CD4-positive, alpha-beta T cell (primary cell): Measurements from ENCODE around the gene PDE9A. TPM values are rescaled to one million over a fixed set of nuclear protein-coding genes. Genes with fewer than 3 reads are reported as not detected.

Source experiments
- ATAC-seq: fragments of 200-7000 bp; cut with Tn5 transposase; one replicate; pipeline ENCODE4 v1.10.0; 2022; ENCODE audit warnings: mild to moderate bottlenecking; ENCODE audit not compliant: poor library complexity
- CTCF ChIA-PET: fragments of 350-600 bp; sonication (Branson Sonifier 250); formaldehyde crosslinking; loops from one replicate; lab custom pipeline; 2021; ENCODE audit warnings: antibody characterized with exemption, inconsistent platforms; lab: Charles Lee
- POLR2A ChIA-PET: fragments of 350-600 bp; sonication (Branson Sonifier 250); formaldehyde crosslinking; loops from one replicate; lab custom pipeline; 2021; ENCODE audit warnings: antibody characterized with exemption, inconsistent platforms; lab: Charles Lee
- DNase-seq, 14 experiments: peaks; one replicate each; pipeline ENCODE4 v3.0.0-alpha.2; 2013 to 2020; ENCODE audit warnings: mixed read lengths in 2 of 14
- H3K27ac ChIP-seq, 2 donors: one replicate each; pipeline versions ENCODE4 v1.5.1 to v1.7.0; 2013; ENCODE audit warnings: low read length in 2 of 2, low read depth in 1 of 2, mild to moderate bottlenecking in 1 of 2
- H3K27me3 ChIP-seq, 2 experiments: 1 replicate in 1 of 2; 2 replicates in 1 of 2; pipeline versions ENCODE4 v1.6.1 to v1.7.0; 2013; ENCODE audit warnings: low read length in 2 of 2, control low read depth in 1 of 2, mild to moderate bottlenecking in 1 of 2, moderate library complexity in 1 of 2; ENCODE audit not compliant: insufficient read depth in 2 of 2, control insufficient read depth in 1 of 2
- H3K36me3 ChIP-seq: one replicate; pipeline ENCODE4 v1.6.1; 2013; ENCODE audit warnings: low read length, control low read depth; ENCODE audit not compliant: insufficient read depth
- H3K4me1 ChIP-seq: one replicate; pipeline ENCODE4 v1.6.1; 2013; ENCODE audit warnings: low read length, control low read depth; ENCODE audit not compliant: insufficient read depth
- H3K4me3 ChIP-seq: one replicate; pipeline ENCODE4 v1.5.1; 2013; ENCODE audit warnings: mild to moderate bottlenecking, low read length, moderate library complexity
- H3K9me3 ChIP-seq, 2 experiments: 1 replicate in 1 of 2; 2 replicates in 1 of 2; pipeline versions ENCODE4 v1.6.1 to v1.7.0; 2013; ENCODE audit warnings: low read length in 2 of 2, mild to moderate bottlenecking in 2 of 2, control low read depth in 1 of 2, moderate library complexity in 1 of 2; ENCODE audit not compliant: control insufficient read depth in 1 of 2, insufficient read depth in 1 of 2
- H3K27ac Mint-ChIP-seq: one replicate; pipeline ENCODE4 v1.8.0; 2020; ENCODE audit warnings: mixed read lengths
- H3K27me3 Mint-ChIP-seq: one replicate; pipeline ENCODE4 v1.8.0; 2021; ENCODE audit warnings: mixed read lengths
- H3K36me3 Mint-ChIP-seq: one replicate; pipeline ENCODE4 v1.8.0; 2021; ENCODE audit warnings: low read depth, mixed read lengths
- H3K4me1 Mint-ChIP-seq: one replicate; pipeline ENCODE4 v1.8.0; 2021; ENCODE audit warnings: low read depth, mixed read lengths
- H3K4me3 Mint-ChIP-seq: one replicate; pipeline ENCODE4 v1.8.0; 2020; ENCODE audit warnings: mild to moderate bottlenecking, mixed read lengths
- H3K9me3 Mint-ChIP-seq: one replicate; pipeline ENCODE4 v1.8.0; 2020; ENCODE audit warnings: mixed read lengths
- CTCF ChIP-seq: fragments of 200-600 bp; IDR thresholded peaks from one replicate; pipeline ENCODE4 v1.8.0; 2022; ENCODE audit warnings: antibody characterized with exemption, mild to moderate bottlenecking
- intact Hi-C, 2 experiments: fragments of 100-400 bp; cut with DNase I in 1 of 2; cut with micrococcal nuclease in 1 of 2; formaldehyde crosslinking; loops; one replicate each; pipeline versions ENCODE4 v1.15.1 to v1.9.0; 2023 to 2025; cut with DNase I, micrococcal nuclease
- total RNA-seq, 174 experiments: library from RNA in 2 of 174; stranded (reverse) in 2 of 174; gene quantifications; one replicate each; pipeline ENCODE4 v1.2.3 and lab custom pipeline; 2021 to 2026

Gene PDE9A
- total RNA-seq, 2 experiments from 2014 or later = 12.6 to 13.2 TPM

DNA sequence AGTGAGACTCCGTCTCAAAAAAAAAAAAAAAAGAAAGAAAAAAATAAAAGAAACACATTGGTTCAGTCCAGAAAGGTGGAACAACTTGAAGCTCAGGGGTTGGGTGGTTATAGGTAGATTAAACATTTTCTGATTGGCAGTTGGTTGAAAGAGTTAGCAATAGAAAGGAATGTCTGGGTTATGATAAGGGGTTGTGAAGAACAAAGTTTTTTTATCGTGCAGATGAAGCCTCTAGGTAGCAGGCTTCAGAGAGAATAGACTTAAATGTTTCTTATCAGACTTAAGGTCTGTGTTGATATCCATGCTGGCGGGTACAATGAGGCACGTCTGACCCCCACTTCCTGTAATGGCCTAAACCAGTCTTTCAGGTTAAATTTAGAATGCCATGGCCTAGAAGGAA lies 45.0 kb upstream of the PDE9A start:
- peaks cover 9% of the 10 kb centered on the region for H3K4me1 Mint-ChIP-seq
- H3K27ac Mint-ChIP-seq = no peak overlapping the region
- H3K9me3 Mint-ChIP-seq = peaks cover 9% of the 10 kb centered on the region
- Histone ChIP-seq H3K27me3 (no peaks in the 10 kb centered on the region), H3K4me1 (peaks cover 3% of the 10 kb centered on the region), H3K27ac (no peak overlapping the region), H3K4me3 (no peak overlapping the region), H3K9me3 (peaks cover 21 to 27% of the 10 kb centered on the region in 2 experiments), H3K36me3 (no peaks in the 10 kb centered on the region)
- TF ChIP-seq CTCF = no peak
- H3K4me3 Mint-ChIP-seq = no peak overlapping the region
- CTCF ChIA-PET = interaction anchor here (0.7 kb wide), 2 partner anchors 32 to 179 kb away, joined by 3 read pairs; no protein-coding TSS in a partner anchor
- no peak for DNase-seq
- intact Hi-C loops = no loop called here
- H3K36me3 Mint-ChIP-seq = peaks cover 5% of the 10 kb centered on the region
- H3K27me3 Mint-ChIP-seq = no peaks in the 10 kb centered on the region
- POLR2A ChIA-PET = no interaction called here
- no peak for ATAC-seq

- H3K4me3 Mint-ChIP-seq = no peak overlapping the region
- H3K4me1 Mint-ChIP-seq = peaks cover 9% of the 10 kb centered on the region
- ChIA-PET POLR2A (interaction anchor here (1.6 kb wide), 1 partner anchor 283 kb away, joined by 3 read pairs; the partner anchor contains the start of gene NDUFV3), CTCF (interaction anchor here (1.2 kb wide), 1 partner anchor 17 kb away, joined by 4 read pairs; no protein-coding TSS in a partner anchor)
- ATAC-seq = peak; percentile 29
- TF ChIP-seq CTCF = no peak
- intact Hi-C loops = loop anchor here in 1 of 2 experiments (5.0 kb wide), 1 partner anchor 207 kb away; no protein-coding TSS in a partner anchor
- H3K36me3 ChIP-seq = no peaks in the 10 kb centered on the region
- peaks cover 16% of the 10 kb centered on the region for H3K4me1 ChIP-seq
- H3K9me3 Mint-ChIP-seq = peaks cover 9% of the 10 kb centered on the region
- peak in 5 of 14 experiments; percentile 29 to 87 (median 36) for DNase-seq
- H3K9me3 ChIP-seq = peaks cover 14 to 20% of the 10 kb centered on the region in 2 experiments
- peaks cover 5% of the 10 kb centered on the region for H3K36me3 Mint-ChIP-seq
- no peak overlapping the region for H3K27ac ChIP-seq
- no peaks in the 10 kb centered on the region for H3K27me3 ChIP-seq
- no peak overlapping the region for H3K4me3 ChIP-seq
- no peak overlapping the region for H3K27ac Mint-ChIP-seq
- no peaks in the 10 kb centered on the region for H3K27me3 Mint-ChIP-seq
These were observed 43.6 kb upstream of the PDE9A start for GRCh38 chr21:42609811-42610210.

- ChIA-PET POLR2A (no interaction called here), CTCF (no interaction called here)
- no peaks in the 10 kb centered on the region for H3K36me3 Mint-ChIP-seq
- DNase-seq (no peak), ATAC-seq (no peak)
- Histone ChIP-seq H3K27me3 (no peaks in the 10 kb centered on the region), H3K9me3 (peaks cover 10 to 13% of the 10 kb centered on the region in 2 experiments), H3K4me1 (peaks cover 36% of the 10 kb centered on the region), H3K36me3 (no peaks in the 10 kb centered on the region), H3K27ac (no peak overlapping the region), H3K4me3 (no peak overlapping the region)
- TF ChIP-seq CTCF = no peak
- H3K4me3 Mint-ChIP-seq = no peak overlapping the region
- no peaks in the 10 kb centered on the region for H3K9me3 Mint-ChIP-seq
- intact Hi-C loops = loop anchor here in 1 of 2 experiments (5.0 kb wide), 1 partner anchor 205 kb away; no protein-coding TSS in a partner anchor
- no peaks in the 10 kb centered on the region for H3K27me3 Mint-ChIP-seq
- H3K27ac Mint-ChIP-seq = no peak overlapping the region
- peaks cover 9% of the 10 kb centered on the region for H3K4me1 Mint-ChIP-seq
These were observed 41.6 kb upstream of the PDE9A start for GRCh38 chr21:42611852-42612251.
